Measurements from ENCODE around the gene FSTL1.
A peak's percentile ranks its signal among the peaks of the same experiment; 100 is the strongest.

FSTL1 gene

GRCh38 chr3:120364101-120364500, 86.7 kb downstream of the FSTL1 start:
- H3K9me3 ChIP-seq = no peaks in the 10 kb centered on the region
- H3K4me3 ChIP-seq = no peak overlapping the region
- no peaks in the 10 kb centered on the region for H3K27me3 ChIP-seq
- no peak for DNase-seq
- no peaks in the 10 kb centered on the region for H3K36me3 ChIP-seq
- no peaks in the 10 kb centered on the region for H3K4me1 ChIP-seq
- intact Hi-C loops (cut with DNase I; ENCODE audit: low total_unique reads) = no loop called here
- no peak for TF ChIP-seq CTCF (IDR thresholded peaks at IDR 0.05)
- H3K27ac ChIP-seq = no peak overlapping the region

- H3K4me1 ChIP-seq = no peaks in the 10 kb centered on the region
- no peak overlapping the region for H3K4me3 ChIP-seq
- H3K36me3 ChIP-seq = no peaks in the 10 kb centered on the region
- no peaks in the 10 kb centered on the region for H3K27me3 ChIP-seq
- no peak for DNase-seq
- no peak for TF ChIP-seq CTCF (IDR thresholded peaks at IDR 0.05)
- H3K9me3 ChIP-seq = no peaks in the 10 kb centered on the region
- H3K27ac ChIP-seq = no peak overlapping the region
- intact Hi-C loops (cut with DNase I; ENCODE audit: low total_unique reads) = no loop called here
These were observed 93.0 kb downstream of the FSTL1 start for GRCh38 chr3:120357807-120358206.

GRCh38 chr3:120355486-120355885, 95.3 kb downstream of the FSTL1 start:
- peaks cover 0 to 8% (median 6%) of the 10 kb centered on the region in 4 donors for H3K4me1 ChIP-seq
- H3K4me3 ChIP-seq = no peak overlapping the region
- no peak overlapping the region for H3K27ac ChIP-seq
- intact Hi-C loops (cut with DNase I; ENCODE audit: low total_unique reads) = no loop called here
- DNase-seq = no peak
- no peaks in the 10 kb centered on the region for H3K36me3 ChIP-seq
- no peaks in the 10 kb centered on the region for H3K27me3 ChIP-seq
- no peak for TF ChIP-seq CTCF (IDR thresholded peaks at IDR 0.05)
- no peaks in the 10 kb centered on the region for H3K9me3 ChIP-seq

- no peaks in the 10 kb centered on the region for H3K9me3 ChIP-seq
- intact Hi-C loops (cut with DNase I; ENCODE audit: low total_unique reads) = no loop called here
These were observed 97.3 kb downstream of the FSTL1 start for GRCh38 chr3:120353463-120353862.

GRCh38 chr3:120352017-120352416, 98.8 kb downstream of the FSTL1 start:
- no peak for TF ChIP-seq CTCF (IDR thresholded peaks at IDR 0.05)
- DNase-seq = no peak
- H3K4me1 ChIP-seq = peaks cover 0 to 22% (median 14%) of the 10 kb centered on the region in 4 donors
- no peaks in the 10 kb centered on the region for H3K9me3 ChIP-seq
- no peaks in the 10 kb centered on the region for H3K27me3 ChIP-seq
- intact Hi-C loops (cut with DNase I; ENCODE audit: low total_unique reads) = no loop called here
- no peak overlapping the region for H3K27ac ChIP-seq
- no peak overlapping the region for H3K4me3 ChIP-seq
- no peaks in the 10 kb centered on the region for H3K36me3 ChIP-seq

More at GRCh38 chr3:120353463-120353862, 97.3 kb downstream of the FSTL1 start:
- Histone ChIP-seq H3K4me3 (no peak overlapping the region), H3K4me1 (peaks cover 0 to 14% (median 6%) of the 10 kb centered on the region in 4 donors), H3K27ac (no peak overlapping the region), H3K27me3 (no peaks in the 10 kb centered on the region), H3K36me3 (no peaks in the 10 kb centered on the region)
- no peak for DNase-seq
- no peak for TF ChIP-seq CTCF (IDR thresholded peaks at IDR 0.05)

- Histone ChIP-seq H3K9me3 (no peaks in the 10 kb centered on the region), H3K27me3 (no peaks in the 10 kb centered on the region), H3K4me1 (peaks cover 0 to 26% (median 17%) of the 10 kb centered on the region in 4 donors), H3K27ac (peak overlapping the region; percentile 88), H3K4me3 (peak overlapping the region; percentile 65 to 87), H3K36me3 (no peaks in the 10 kb centered on the region)
- no peak for TF ChIP-seq CTCF (IDR thresholded peaks at IDR 0.05)
- intact Hi-C loops (cut with DNase I; ENCODE audit: low total_unique reads) = no loop called here
- peak; percentile 31 to 75 for DNase-seq
These were observed 100.3 kb downstream of the FSTL1 start for GRCh38 chr3:120350401-120350941.
